GM21825 (cell line): Measurements from ENCODE around the gene UBE2A.

ENCODE experiments used
- ATAC-seq: cut with Tn5 transposase; IDR thresholded peaks from one replicate; pipeline ENCODE4 v1.9.1; 2021; ENCODE audit warnings: mild to moderate bottlenecking, moderate library complexity; ENCODE audit not compliant: unreplicated experiment

The UBE2A gene

DNA sequence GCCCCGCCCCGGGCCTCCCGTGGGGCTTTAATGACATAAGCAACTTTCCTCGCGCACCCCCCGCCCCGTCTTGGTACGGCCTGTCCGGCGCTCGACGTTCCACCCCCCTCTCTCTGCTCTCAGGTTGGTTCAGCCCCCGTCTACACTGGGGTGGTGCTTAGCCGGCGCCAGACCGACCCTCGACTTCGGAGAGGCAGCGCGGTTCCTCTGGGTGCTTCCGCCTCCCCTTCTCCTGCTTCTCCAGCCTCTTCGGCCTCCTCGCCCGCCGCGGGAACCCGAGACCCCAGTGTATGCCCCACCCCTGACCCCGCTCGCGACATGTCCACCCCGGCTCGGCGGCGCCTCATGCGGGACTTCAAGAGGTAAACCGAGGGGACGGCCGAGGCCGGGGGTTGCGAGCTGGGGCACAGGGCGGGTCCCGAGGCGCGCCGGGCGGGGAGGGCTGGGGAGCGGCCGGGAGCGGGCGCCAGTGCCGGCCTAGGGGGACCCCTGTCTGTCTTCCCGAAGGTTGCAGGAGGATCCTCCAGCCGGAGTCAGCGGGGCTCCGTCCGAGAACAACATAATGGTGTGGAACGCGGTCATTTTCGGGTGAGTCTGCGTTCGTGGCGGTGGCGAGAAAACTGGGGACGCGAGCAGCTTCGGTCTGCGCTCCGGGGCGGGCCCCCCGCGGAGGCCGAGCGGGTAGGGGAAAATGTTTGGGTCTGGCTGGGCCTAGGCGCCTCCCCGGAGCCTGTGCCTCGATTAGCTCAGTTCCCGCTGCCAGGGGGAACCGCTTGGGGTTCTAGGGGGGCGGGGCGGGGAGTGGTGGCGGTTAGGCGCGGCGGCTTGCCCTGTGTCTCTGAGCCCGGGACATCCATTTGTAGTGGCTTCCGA, at the start of gene UBE2A:
Gene UBE2A, plus strand, starts transcription at position 170 of the 873 bp plus-strand sequence. Its CDS starts 149 bp downstream, at position 319.
- peak; percentile 83 for ATAC-seq

- ATAC-seq = no peak
Observed at GRCh38 chrX:119529345-119530276, 44.8 kb upstream of the UBE2A start.

DNA sequence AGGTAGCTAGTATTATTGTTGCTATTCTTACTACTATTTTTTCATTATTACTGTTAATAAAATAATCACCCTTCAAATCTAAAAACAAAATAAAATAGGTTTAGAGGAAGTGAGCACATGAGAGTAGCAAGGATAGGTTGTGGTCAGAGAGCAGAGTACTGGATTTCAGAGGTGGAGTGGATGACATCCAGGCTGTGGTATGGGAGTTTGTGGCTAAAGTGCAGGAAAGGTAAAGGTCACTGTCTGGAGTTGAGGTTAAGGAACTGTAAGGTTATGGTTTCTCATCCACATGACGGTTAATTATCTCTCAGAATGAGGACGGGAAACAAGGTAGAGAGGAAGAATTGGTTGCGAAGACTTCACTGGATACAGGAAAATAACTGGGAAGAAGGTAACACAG, 36.9 kb upstream of the UBE2A start:
- no peak for ATAC-seq

GRCh38 chrX:119539872-119540271, 34.5 kb upstream of the UBE2A start:
- ATAC-seq = no peak

DNA sequence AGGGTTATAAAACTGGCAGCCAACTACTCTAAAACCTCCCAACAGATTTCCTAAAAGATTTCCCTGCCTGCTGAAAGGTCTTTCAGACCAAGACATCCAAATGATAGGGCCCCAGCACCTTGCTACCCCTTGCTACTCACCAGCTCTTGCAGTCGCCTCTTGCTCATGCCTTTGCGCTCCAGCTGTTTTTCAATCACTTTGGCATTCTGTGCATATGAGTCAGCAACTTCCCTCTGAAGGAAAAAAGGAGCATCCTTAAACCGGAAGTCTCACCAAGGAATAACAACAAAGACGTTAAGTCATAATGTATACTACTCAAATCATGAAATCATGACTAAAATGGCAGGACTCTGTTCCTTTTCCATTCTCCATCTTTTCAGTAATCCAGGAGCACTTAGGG, 33.2 kb upstream of the UBE2A start:
- ATAC-seq = no peak

GRCh38 chrX:119549327-119550016, 24.9 kb upstream of the UBE2A start:
- peak; percentile 65 for ATAC-seq

GRCh38 chrX:119552508-119552907, 21.9 kb upstream of the UBE2A start:
- no peak for ATAC-seq

DNA sequence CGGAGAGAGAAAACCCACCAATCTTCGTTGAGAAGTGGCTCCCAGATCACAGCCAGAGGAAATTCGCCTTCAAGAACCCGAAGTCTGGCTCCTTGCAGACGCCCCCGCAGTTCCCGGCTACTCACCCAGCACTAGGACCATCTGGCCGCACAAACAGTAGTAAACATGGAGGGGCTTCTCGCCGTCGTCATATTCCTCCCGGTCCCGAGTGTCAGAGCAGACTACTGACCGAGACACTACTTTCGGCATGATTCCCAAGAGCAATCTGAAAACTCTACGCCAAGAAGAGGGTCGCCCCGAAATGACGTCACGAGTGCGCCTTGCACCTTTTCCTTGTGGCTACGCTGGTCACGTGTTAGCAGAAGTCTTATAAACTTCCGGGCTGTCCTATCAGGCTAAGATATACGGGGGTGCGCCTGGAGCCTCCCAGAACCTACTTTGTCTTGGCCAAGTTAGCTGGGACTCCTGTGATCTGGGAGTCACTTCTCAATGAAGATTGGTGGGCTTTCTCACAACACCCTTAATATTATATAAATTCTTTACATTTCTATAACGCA, 9.2 kb upstream of the UBE2A start, which contains the start of gene STEEP1:
Gene STEEP1, minus strand, starts transcription at position 303 of the 557 bp plus-strand sequence. Its CDS starts 54 bp downstream, at position 249.
- peak; percentile 87 for ATAC-seq

- ATAC-seq = no peak
Observed at GRCh38 chrX:119570351-119570835, 4.0 kb upstream of the UBE2A start.

DNA sequence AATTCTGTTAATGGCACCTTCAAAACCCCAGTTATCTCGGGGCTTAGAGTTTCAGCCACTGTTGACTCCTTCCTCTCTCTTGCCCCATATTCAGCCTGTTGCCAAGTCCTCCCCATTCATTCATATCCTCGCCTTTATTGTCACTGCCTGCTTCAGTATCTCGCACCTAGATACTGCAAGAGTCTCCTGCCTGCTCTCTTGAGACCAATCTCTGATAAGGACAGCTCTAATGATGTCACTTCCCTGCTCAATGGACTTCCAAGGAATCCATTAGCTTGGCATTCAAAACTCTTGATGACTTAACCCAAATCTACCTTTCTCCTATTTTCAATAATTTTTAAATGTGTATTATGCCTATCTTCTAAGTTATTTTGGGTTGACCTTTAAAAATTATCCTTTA, 1.1 kb upstream of the UBE2A start:
- no peak for ATAC-seq

GRCh38 chrX:119573840-119574393, 446 bp upstream of the UBE2A start:
- peak; percentile 24 for ATAC-seq

DNA sequence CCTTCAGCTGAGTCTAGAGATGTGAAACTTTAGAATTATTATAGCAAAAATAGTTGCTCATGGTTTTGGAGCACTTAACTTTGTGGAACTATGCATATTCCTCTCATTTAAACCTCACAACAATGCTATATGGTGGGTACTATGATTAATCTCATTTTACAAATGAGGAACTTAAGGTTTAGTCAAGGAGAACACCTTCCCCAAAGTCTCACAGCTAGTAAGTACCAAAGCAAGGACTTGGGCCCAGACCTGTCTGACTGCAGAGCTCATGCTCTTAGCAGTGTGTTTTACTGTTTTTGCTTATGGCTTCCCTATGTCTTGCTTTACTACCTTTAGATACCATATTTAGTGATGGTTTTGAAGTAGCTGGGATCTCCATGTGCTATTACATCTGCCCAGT, 5.1 kb downstream of the UBE2A start:
- ATAC-seq = no peak

- ATAC-seq = no peak
Observed at GRCh38 chrX:119583431-119584059, 9.2 kb downstream of the UBE2A start.

- ATAC-seq = no peak
Observed at GRCh38 chrX:119589810-119590209, 15.4 kb downstream of the UBE2A start.

GRCh38 chrX:119602701-119603255, 28.4 kb downstream of the UBE2A start:
- ATAC-seq = no peak

- no peak for ATAC-seq
Observed at GRCh38 chrX:119604766-119605463, 30.6 kb downstream of the UBE2A start.

DNA sequence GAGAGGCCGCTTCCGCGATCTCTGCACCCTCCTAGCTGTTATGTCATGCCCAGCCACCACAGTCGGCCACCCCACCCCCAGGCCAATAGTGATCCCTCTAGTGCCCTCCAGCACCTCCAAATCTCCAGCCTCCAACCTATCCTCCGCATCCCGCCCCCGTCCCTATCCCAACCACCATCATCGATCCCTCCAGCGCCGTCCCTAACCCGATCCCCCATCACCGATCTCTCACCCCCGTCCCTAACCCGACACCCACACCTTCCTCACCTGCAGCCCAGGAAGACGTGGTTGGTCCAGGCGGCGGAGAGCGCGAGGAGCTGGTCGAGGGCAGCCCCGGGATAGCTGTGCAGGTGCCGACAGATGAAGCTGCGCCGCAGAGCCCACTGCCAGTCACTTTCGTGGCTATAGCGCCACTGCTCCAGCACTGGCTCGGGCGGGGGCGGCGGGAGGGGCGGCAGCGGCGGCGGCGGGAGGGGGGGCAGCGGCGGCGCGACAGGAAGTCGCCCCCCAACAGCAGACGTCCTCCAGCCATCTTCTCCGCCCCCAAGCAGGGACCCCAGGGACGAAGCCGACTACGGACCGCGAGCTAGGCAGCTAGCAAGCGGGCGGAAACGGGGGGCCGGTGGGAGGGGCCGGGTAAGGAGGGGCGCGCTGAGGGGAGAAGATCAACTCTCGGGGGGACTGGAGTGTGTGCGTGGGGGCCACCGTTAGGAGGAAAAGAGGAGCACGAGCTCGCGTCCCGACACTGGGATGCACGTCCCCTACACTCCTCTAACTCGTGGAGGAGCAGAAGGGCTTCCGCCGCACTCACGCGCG, 31.3 kb downstream of the UBE2A start:
- peak; percentile 29 for ATAC-seq
